ENCODE results near the gene CHCHD10. TPM values are rescaled to one million over a fixed set of nuclear protein-coding genes. Genes with fewer than 3 reads are reported as not detected.
A peak's percentile ranks its signal among the peaks of the same experiment; 100 is the strongest.

CHCHD10 gene
- total and polyA plus RNA-seq, 10 of the 15 experiments (the other 5 are each of a cell fraction or from before 2014, with no cell fraction given) = 13.2 to 241 (median 128) TPM

DNA sequence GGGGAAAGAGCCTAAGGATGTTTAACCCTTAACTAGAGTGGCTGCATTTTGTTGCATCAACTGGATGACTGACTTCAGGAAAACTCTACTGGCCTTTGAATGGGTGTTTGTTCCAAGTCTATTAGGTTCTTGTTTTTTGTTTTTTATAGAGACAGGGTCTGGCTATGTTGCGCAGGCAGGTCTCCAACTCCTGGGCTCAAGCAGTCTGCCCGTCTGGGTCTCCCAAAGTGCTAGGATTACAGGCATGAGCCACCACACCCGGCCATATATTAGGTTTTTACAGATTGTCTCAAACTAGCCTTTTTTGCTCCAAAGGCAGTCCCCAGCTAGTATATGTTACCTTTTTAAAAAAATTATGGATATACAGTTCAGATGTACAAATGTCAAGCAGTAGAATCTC lies 20.1 kb upstream of the CHCHD10 start (continued):
- TF ChIP-seq, protein P1, sequence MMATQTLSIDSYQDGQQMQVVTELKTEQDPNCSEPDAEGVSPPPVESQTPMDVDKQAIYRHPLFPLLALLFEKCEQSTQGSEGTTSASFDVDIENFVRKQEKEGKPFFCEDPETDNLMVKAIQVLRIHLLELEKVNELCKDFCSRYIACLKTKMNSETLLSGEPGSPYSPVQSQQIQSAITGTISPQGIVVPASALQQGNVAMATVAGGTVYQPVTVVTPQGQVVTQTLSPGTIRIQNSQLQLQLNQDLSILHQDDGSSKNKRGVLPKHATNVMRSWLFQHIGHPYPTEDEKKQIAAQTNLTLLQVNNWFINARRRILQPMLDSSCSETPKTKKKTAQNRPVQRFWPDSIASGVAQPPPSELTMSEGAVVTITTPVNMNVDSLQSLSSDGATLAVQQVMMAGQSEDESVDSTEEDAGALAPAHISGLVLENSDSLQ (IDR thresholded peaks at IDR 0.05) = no peak
- TF ChIP-seq SPI1 (IDR thresholded peaks at IDR 0.05; ENCODE audit: borderline replicate concordance, insufficient read depth, low read depth, low read length) (no peak), CEBPB (IDR thresholded peaks at IDR 0.05; ENCODE audit: borderline replicate concordance in 1 of 2, low read depth in 2 of 2, low read length in 2 of 2) (no peak), NFXL1 (IDR thresholded peaks at IDR 0.05; ENCODE audit: borderline replicate concordance) (no peak), BHLHE40 (IDR thresholded peaks at IDR 0.05; ENCODE audit: borderline replicate concordance in 1 of 2, low read depth in 2 of 2, low read length in 1 of 2) (no peak)

DNA sequence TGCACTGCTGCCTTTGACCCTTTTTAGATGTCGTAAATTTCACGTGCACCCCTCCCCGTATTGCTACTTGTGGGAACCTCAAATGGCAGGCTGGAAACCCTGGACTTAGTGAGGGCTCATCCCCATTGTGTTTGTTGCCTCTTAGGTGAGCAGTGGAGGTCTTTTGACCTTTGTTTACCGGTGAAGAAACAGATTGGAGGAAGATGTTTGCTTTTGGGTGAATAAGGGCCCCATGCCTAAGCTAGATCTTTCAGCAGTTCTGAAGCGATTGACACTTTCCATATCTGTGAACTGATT lies 19.8 kb upstream of the CHCHD10 start:
- SMC1A ChIA-PET (ENCODE audit: uncharacterized antibody, unreplicated experiment) = interaction anchor here (1.0 to 2.5 kb wide), 7 partner anchors 10 to 70 kb away, joined by 3 to 13 read pairs (median 4); partner anchors contain the start of gene SLC2A11

More for the DNA sequence above, 19.8 kb upstream of the CHCHD10 start:
- FAIRE-seq (no peak), DNase-seq (ENCODE audit: low read depth, low spot score) (no peak), ATAC-seq (peak; percentile 48)
- CTCF ChIA-PET = interaction anchor here (0.9 to 2.8 kb wide), 3 partner anchors 11 to 17 kb away, joined by 3 to 11 read pairs (median 3); no protein-coding TSS in a partner anchor
- in situ Hi-C loops (cut with MboI) = no loop called here
- intact Hi-C loops (cut with micrococcal nuclease; ENCODE audit: unreplicated experiment) = loop anchor here (2.0 kb wide), 1 partner anchor 17 kb away; no protein-coding TSS in a partner anchor
- Histone ChIP-seq H3K4me1 (ENCODE audit: control insufficient read depth, insufficient read depth, low read length) (peaks cover 11% of the 10 kb centered on the region), H3K27ac (ENCODE audit: control insufficient read depth, insufficient read depth) (peak overlapping the region; percentile 98), H3K36me3 (ENCODE audit: control insufficient read depth in 2 of 2, insufficient read depth in 2 of 2, low read length in 1 of 2) (peaks cover 8 to 12% of the 10 kb centered on the region in 2 experiments; a peak in 3 of 4 replicates), H3K4me2 (ENCODE audit: control insufficient read depth, insufficient read depth) (peak overlapping the region; percentile 78), H4K20me1 (ENCODE audit: control insufficient read depth, insufficient read depth) (0 out of 2 replicates have a peak, but pooled peaks cover 4% of the 10 kb centered on the region), H3K9me3 (replicated peaks; ENCODE audit: control insufficient read depth, insufficient read depth, low read length) (no peaks in the 10 kb centered on the region), H3K4me3 (peak overlapping the region; percentile 73), H3K9ac (ENCODE audit: control insufficient read depth, insufficient read depth, low read length) (peak overlapping the region; percentile 99), H3K27me3 (replicated peaks in 1 of 2; ENCODE audit: control insufficient read depth in 2 of 2, insufficient read depth in 2 of 2, low read length in 1 of 2) (no peaks in the 10 kb centered on the region), H3K79me2 (ENCODE audit: control insufficient read depth, insufficient read depth, low read length) (peaks cover 50% of the 10 kb centered on the region), H2AFZ (ENCODE audit: control insufficient read depth, low read depth, low read length) (peak overlapping the region; percentile 16)
- BruUV-seq (replicated peaks) = no TSS peak
- POLR2A ChIA-PET = interaction anchor here (0.7 to 2.5 kb wide), 3 partner anchors 13 to 59 kb away, joined by 3 to 8 read pairs (median 5); partner anchors contain the start of gene CHCHD10
- 1% methylated on average over 5 of the region's 5 CpGs for WGBS (ENCODE audit: insufficient coverage, insufficient replicate concordance, low lambda C conversion rate, missing lambda C conversion rate)
- no peak for TF ChIP-seq PBX3 (IDR thresholded peaks at IDR 0.05; ENCODE audit: insufficient replicate concordance, low read depth, low read length)
- TF ChIP-seq BHLHE40 (IDR thresholded peaks at IDR 0.05; ENCODE audit: borderline replicate concordance in 1 of 2, low read depth in 2 of 2, low read length in 1 of 2) = peak in 1 of 2 experiments; percentile 83; a peak in 1 of 4 replicates
- no peak for TF ChIP-seq EP300 (IDR thresholded peaks at IDR 0.05; ENCODE audit: borderline replicate concordance in 1 of 2, control insufficient read depth in 1 of 2, low read depth in 2 of 2, low read length in 2 of 2)
- peak; percentile 97; the same call in 1 of the 2 replicates for TF ChIP-seq RELB (IDR thresholded peaks at IDR 0.05; ENCODE audit: low read depth)
- TF ChIP-seq, protein P2, sequence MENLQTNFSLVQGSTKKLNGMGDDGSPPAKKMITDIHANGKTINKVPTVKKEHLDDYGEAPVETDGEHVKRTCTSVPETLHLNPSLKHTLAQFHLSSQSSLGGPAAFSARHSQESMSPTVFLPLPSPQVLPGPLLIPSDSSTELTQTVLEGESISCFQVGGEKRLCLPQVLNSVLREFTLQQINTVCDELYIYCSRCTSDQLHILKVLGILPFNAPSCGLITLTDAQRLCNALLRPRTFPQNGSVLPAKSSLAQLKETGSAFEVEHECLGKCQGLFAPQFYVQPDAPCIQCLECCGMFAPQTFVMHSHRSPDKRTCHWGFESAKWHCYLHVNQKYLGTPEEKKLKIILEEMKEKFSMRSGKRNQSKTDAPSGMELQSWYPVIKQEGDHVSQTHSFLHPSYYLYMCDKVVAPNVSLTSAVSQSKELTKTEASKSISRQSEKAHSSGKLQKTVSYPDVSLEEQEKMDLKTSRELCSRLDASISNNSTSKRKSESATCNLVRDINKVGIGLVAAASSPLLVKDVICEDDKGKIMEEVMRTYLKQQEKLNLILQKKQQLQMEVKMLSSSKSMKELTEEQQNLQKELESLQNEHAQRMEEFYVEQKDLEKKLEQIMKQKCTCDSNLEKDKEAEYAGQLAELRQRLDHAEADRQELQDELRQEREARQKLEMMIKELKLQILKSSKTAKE (IDR thresholded peaks at IDR 0.05; ENCODE audit: low read depth, poor library complexity, severe bottlenecking) = peak; percentile 76
- no peak for TF ChIP-seq ZNF622 (IDR thresholded peaks at IDR 0.05)
- 0 out of 2 replicates have a peak, but pooled peaks have one; percentile 65 for TF ChIP-seq SREBF1 (IDR thresholded peaks at IDR 0.05; ENCODE audit: low read length)
- peak; percentile 9 for TF ChIP-seq SP1 (IDR thresholded peaks at IDR 0.05; ENCODE audit: low read depth, low read length)
- no peak for TF ChIP-seq NR2C2 (IDR thresholded peaks at IDR 0.05; ENCODE audit: borderline replicate concordance, control insufficient read depth, insufficient read length, low read depth)
- TF ChIP-seq ZBED1 (IDR thresholded peaks at IDR 0.05; ENCODE audit: borderline replicate concordance) = no peak
- no peak for TF ChIP-seq NFXL1 (IDR thresholded peaks at IDR 0.05; ENCODE audit: borderline replicate concordance)
- RAD21 ChIA-PET (ENCODE audit: unreplicated experiment) = interaction anchor here (0.6 kb wide), 2 partner anchors 62 to 615 kb away, joined by 3 read pairs; no protein-coding TSS in a partner anchor

All from GM12878 (cell line).